Stimulated activated CD4-positive, alpha-beta T cell treated with anti-CD3 and anti-CD28 coated beads, Interleukin-15, amount 100 ng/mL, for 1 hour (primary cell): ENCODE measurements around the gene TSPAN11.

Source experiments
- DNase-seq, 2 donors: peaks; one replicate each; pipeline ENCODE4 v3.0.0-alpha.2; 2020; ENCODE audit warnings: low read depth in 1 of 2, low spot score in 1 of 2

The TSPAN11 gene

DNA sequence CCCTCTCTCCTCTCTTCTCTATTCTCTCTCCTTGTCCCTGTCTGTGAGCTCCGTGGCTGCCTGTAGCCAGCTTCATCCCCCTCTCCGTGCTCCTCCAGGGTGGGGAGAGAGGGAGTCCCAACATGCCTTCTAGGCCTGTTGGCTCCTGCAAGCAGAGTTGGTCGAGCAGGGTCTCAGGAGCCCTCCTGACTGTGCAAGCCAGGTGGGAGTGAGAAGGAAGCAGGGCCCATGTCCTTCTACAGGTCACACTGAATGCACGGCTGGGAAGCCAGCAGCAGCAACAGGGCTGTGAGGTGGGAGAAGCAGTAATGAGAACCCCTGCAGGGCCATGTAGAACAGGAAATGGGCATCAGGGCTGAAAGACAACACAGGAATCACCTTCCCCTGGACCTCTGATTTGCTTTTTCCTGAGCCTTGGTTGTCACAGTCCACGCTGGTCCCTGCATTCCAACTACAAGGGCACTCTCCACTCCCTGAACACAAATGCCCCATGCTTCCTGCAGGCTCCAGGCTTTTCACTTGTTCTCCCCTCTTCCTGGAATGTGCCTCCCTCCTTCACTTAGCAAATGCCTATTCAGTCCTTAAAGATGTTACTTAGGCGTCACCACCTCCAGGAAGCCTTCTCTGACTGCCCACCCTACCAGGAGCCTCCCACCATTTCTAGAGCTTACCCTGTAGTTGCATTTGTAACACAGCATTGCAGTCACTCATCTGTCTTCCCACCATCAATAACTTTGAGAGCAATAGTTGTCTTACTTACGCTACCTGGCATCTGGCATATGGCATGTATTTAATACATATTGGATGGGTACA lies 51.2 kb downstream of the TSPAN11 start:
- no peak for DNase-seq

DNA sequence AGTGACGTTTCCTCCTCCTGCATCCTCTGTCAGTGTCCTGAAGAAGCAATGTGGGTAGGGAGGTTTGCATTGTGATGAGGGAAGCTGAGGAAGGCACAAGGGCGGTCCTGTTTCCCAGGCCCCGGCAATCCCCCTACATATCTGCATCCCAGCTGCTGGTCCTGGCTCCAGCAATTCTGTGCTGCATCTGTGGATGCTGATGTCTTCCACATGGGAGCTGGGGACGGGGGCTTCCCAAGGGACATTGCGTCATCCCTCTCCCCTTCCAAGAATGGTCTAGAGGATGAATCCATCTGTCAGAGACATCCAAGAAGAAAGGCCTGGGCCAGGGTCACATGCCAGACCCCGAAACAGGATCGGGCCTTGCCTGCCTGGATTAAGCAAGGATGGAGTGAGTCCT lies 52.1 kb downstream of the TSPAN11 start:
- DNase-seq: no peak

DNA sequence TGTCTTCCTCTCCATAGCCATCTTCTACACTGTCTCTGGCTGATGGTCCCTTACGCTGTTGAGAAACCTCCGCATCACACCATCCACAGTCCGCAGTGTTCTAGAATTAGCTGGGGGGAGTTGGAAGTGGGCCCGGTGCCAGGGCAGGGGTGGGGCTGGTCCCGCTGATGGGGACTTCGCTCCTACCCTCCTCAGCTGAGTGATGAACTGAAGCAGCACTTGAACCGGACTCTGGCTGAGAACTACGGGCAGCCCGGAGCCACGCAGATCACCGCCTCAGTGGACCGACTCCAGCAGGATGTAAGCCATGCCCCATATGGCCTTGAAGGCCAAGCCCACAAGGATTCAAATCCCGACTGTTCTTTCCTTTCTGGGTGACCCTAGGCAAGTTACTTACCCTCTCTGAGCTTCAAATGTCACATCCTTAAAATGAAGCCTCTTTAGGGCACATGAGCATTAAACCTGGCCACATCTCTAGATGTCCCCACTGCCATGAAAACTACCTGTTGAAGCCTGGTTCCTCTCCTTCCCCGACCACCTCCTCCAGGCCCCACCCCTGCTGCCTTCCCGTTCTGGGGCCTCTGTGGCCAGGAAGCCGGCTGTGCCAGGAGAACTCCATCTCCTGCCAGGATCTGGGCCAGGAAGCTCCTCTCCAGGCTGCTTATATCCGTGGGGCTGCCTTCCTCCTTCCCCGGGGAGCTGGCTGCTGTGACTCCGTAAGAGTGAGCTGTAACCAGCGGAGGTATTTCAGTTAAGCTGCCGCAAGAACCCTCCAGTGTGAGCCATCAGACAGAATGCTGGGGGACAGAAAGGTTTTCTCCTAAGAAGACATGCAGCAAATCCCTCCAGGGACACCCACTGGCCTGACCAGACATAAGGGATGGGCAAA lies 53.1 kb downstream of the TSPAN11 start:
- DNase-seq: no peak

DNA sequence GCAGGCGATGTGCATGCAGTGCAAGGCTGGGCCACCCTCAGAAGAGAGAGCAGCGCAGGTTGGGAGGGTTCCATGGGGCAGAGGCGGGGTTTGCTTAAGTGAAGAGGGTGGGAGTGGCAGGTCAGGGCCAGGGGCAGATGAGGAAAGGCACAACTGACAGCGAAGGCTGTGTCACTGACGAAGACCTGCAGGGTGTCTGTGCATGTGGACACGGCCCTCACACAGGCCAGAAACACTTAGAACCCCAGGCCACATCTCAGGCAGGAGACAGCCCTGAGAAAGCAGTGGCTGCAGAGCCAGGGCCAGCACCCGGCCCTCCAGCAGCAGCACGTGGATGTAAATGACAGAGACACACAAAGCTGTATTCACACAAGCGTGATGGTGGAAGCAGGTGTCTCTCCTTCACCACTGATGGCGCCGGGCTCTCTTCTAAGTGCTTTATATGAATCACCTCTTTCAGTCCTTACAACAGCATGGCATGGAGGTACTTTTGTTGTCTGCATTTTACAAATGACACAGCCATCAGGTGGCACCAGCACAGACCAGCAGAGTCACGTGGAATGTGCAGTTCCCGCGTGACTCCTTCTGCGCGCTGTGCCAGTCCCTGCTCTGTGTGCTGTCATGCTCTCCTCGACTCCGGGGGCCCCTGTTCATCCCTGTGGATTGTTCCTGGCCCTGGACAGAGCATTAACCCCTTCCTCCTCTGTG lies 54.6 kb downstream of the TSPAN11 start:
- DNase-seq: no peak

DNA sequence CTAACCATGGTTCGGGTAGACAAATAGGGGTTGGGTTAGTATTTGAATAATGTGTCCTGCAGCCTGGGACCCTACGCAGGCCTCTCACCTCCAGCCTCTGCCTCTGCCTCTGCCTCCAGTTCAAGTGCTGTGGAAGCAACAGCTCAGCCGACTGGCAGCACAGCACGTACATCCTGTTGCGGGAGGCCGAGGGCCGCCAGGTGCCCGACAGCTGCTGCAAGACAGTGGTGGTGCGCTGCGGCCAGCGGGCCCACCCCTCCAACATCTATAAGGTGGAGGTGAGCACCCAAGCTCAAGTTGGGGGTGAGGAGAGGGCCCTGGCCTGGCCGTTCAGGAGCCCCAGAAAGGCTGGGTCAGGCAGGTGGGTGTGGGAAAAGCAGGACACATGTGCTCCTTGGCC lies 55.9 kb downstream of the TSPAN11 start:
- DNase-seq: no peak

GRCh38 chr12:30985814-30986452 lies 59.4 kb downstream of the TSPAN11 start:
- DNase-seq: no peak

DNA sequence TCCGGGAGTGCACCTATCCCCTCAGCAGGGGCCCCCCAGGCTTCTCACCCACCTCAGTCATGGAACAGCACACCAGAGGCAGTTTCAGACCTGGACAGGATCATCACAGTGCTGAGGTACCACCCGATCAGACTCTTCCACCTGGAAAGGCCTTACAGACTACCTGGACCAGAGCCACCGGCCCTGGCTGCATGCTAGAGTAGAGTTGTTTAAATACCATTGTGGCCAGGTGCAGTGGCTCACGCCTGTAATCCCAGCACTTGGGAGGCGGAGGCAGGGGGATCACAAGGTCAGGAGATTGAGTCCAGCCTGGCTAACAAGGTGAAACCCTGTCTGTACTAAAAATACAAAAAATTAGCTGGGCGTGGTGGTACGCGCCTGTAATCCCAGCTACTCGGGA lies 61.5 kb downstream of the TSPAN11 start:
- DNase-seq: no peak

DNA sequence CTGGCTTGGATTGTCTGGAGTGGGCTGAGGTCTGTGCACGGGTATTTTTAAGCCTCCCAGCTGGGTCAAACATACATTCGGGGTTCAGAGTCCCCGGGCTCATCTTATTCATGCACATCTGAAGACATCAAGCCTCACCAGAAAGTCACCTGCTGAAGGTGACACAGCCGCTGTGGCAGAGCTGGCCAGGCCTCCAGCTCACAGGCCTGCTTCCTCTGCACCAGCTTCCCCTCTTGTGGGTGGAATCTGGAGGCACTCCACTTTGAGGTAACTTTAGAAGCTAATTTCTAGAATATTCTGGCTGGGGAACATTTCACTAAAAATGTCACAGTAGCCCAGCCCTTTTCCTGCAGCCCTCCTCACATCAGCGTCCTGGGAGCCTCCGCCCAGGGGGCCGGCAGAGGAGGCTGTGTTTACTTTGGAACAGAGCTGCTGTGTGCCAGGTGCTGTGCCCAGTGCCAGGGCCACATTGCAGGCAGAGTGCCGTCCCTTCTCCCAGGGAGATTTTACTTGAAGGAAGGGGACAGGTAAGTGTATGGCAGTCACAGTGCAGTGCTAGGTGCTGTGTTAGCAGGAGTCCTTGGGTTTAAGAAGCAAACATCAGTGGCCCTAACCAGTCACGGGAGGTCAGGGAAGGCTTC lies 62.2 kb downstream of the TSPAN11 start:
- DNase-seq: no peak

DNA sequence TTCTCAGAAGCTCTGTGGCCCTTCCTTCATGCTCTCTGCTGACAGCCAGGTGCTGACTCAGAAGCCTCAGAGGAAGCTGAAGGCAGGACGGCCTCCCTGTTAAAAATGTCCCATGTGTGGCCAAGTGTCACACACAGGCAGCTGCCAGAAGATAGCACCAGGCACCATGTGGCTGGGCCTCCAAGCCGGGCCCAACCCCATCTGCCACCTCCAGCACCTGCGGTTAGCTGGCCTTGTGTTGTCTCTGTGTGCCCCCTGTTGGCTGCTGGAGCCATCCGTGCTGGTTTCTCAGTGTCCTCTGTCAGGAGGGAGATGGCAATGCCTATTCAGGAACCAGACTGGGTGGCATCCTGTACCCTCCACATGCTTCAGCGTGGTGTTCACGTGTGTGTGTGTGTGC lies 63.2 kb downstream of the TSPAN11 start:
- no peak for DNase-seq

- DNase-seq: no peak
Observed at GRCh38 chr12:30990316-30990715, 63.8 kb downstream of the TSPAN11 start.

GRCh38 chr12:30990776-30991175 lies 64.2 kb downstream of the TSPAN11 start:
- DNase-seq: no peak

DNA sequence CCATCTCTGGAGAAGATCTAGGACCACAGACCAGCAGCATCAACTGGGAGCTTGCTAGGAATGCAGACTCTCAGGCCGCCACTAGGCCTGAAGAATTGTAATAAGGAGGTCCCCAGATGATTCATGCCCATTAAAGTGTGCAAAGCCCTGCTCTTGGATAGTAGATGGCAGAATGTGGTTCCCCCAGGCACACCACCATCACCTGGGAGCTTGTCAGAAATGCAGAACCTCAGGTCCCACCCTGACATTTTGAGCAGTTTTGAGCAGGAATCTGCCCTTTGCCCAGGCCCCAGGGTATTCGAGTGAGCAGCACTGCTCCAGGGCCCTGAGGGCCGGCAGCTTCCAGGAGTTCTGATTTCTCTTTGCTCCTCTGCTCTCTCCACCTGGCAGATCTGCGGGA lies 64.9 kb downstream of the TSPAN11 start:
- DNase-seq: no peak

GRCh38 chr12:30992381-30992780 lies 65.8 kb downstream of the TSPAN11 start:
- no peak for DNase-seq

DNA sequence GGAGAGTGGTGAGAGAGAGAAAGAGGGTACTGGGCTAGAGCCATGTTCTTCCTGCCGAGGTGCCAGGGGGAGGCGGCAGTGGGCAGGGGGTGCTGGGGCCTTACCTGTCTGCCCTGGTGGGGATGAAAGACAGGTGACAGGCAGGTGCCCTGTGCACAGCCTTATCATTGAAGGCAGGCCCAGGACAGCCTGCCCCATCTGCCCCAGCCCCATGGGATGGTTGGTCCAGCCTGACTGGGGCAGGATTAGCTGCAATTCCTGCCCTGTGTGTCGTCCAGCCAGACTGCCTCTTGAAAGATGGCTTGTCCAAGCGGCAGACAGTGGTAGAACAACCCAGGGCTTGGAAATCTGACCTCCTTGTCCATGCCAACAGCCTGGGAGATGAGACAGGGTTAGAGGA lies 67.2 kb downstream of the TSPAN11 start:
- no peak for DNase-seq

GRCh38 chr12:30994274-30994673 lies 67.7 kb downstream of the TSPAN11 start:
- no peak for DNase-seq

DNA sequence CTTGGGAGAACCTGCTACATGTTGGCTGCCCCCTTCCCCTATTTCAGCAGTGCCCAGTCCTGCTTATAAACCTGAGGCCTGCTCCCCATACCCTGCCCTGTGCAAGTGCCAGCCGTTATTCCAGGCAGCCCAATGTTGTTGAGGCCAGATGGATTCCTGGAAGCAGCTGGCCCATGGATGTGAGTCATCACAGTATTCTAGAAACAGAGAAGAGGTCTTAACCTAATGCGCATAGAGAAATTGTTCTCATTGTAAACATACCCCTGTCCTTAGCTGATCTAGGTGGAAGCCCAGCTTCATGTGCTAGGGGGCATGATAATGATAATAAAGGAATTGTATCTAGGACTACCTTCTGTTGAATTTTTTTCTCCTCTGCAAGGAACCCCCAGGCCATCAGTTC lies 69.7 kb downstream of the TSPAN11 start:
- no peak for DNase-seq

DNA sequence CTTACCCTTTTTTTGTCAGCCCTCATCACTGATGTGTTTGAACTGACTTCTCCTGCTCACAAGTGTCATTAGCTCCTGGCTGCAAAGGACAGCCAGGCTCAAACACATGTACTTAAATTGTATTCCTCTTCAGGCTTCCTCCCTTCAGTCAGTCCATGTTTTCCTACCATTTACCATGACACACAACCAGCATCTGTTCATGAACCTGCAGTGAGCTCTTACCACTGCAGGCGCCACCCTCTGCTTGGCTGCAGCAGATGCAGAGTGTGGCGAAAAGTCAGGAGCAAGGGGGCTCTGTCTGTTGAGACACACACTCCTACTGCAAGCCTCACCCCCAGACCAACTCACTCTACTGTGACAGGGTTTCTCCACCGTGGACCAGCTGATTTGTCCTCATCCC lies 70.2 kb downstream of the TSPAN11 start:
- DNase-seq: no peak

GRCh38 chr12:30997685-30998440 lies 71.3 kb downstream of the TSPAN11 start:
- no peak for DNase-seq

DNA sequence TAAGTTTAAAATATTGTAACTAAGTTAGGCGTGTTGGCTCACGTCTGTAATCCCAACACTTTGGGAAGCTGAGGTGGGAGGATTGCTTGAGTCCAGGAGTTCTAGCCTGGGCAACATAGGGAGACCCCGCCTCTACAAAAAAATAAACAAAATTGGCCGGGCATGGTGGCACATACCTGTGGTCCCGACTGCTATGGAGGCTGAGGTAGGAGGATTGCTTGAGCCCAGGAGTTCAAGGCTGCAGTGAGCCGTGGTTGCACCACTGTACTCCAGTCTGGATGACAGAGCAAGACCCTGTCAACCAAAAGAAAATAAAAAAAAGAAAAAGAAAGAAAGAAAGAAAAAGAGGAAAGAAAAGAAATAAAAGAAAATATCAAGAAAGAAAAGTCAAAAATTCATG lies 72.5 kb downstream of the TSPAN11 start:
- no peak for DNase-seq

- DNase-seq: no peak
Observed at GRCh38 chr12:30999723-31000122, 73.2 kb downstream of the TSPAN11 start.
